Neural progenitor cell (in vitro differentiated cells): ENCODE measurements around the gene GFOD2. TPM values are rescaled to one million over a fixed set of nuclear protein-coding genes. Genes with fewer than 3 reads are reported as not detected.

Experiments
- DNase-seq: peaks from one replicate; pipeline ENCODE4 v3.0.0-alpha.2; 2016; ENCODE audit warnings: low spot score
- H2AFZ ChIP-seq: fragments of 200-600 bp; sonication (generic); replicated peaks from 2 replicates; pipeline ENCODE4 v1.6.1; 2016; ENCODE audit warnings: antibody characterized with exemption
- H3F3A ChIP-seq: fragments of 200-600 bp; sonication (generic); 2 replicates; pipeline ENCODE4 v1.6.1; 2016; ENCODE audit warnings: antibody characterized with exemption, low read depth
- H3K27ac ChIP-seq: fragments of 200-600 bp; sonication (generic); 2 replicates; pipeline ENCODE4 v1.5.1; 2016; ENCODE audit warnings: mild to moderate bottlenecking
- H3K27me3 ChIP-seq: fragments of 200-600 bp; sonication (generic); 2 replicates; pipeline ENCODE4 v1.6.1; 2016; ENCODE audit warnings: mild to moderate bottlenecking, moderate library complexity
- H3K36me3 ChIP-seq: fragments of 200-600 bp; sonication (generic); 2 replicates; pipeline ENCODE4 v1.5.1; 2016
- H3K4me1 ChIP-seq: fragments of 200-600 bp; sonication (generic); 2 replicates; pipeline ENCODE4 v1.6.1; 2016; ENCODE audit warnings: mixed run types
- H3K4me2 ChIP-seq: fragments of 200-600 bp; sonication (generic); 2 replicates; pipeline ENCODE4 v1.6.1; 2016
- H3K4me3 ChIP-seq: fragments of 200-600 bp; sonication (generic); 2 replicates; pipeline ENCODE4 v1.5.1; 2016
- H3K79me2 ChIP-seq: fragments of 200-600 bp; sonication (generic); 2 replicates; pipeline ENCODE4 v1.6.1; 2016; ENCODE audit warnings: low read depth
- H3K9ac ChIP-seq: fragments of 200-600 bp; sonication (generic); 2 replicates; pipeline ENCODE4 v1.6.1; 2016
- H3K9me3 ChIP-seq: fragments of 200-600 bp; sonication (generic); 2 replicates; pipeline ENCODE4 v1.5.1; 2016; ENCODE audit warnings: low read depth
- H4K20me1 ChIP-seq: fragments of 200-600 bp; sonication (generic); 2 replicates; pipeline ENCODE4 v1.6.1; 2016; ENCODE audit warnings: low read depth
- H3K27ac Mint-ChIP-seq: 3 replicates; pipeline ENCODE4 v1.8.0; 2021; ENCODE audit warnings: mixed read lengths
- H3K27me3 Mint-ChIP-seq: 2 replicates; pipeline ENCODE4 v1.8.0; 2022; ENCODE audit warnings: low read depth, mild to moderate bottlenecking, inconsistent platforms, moderate library complexity, mixed read lengths; ENCODE audit not compliant: insufficient read depth
- H3K36me3 Mint-ChIP-seq: 3 replicates; pipeline ENCODE4 v1.8.0; 2021; ENCODE audit warnings: mixed read lengths
- H3K4me1 Mint-ChIP-seq: 3 replicates; pipeline ENCODE4 v1.8.0; 2021; ENCODE audit warnings: mixed read lengths
- H3K4me3 Mint-ChIP-seq: 3 replicates; pipeline ENCODE4 v1.8.0; 2021; ENCODE audit warnings: mild to moderate bottlenecking, moderate library complexity, mixed read lengths
- H3K9me3 Mint-ChIP-seq: 3 replicates; pipeline ENCODE4 v1.8.0; 2020; ENCODE audit warnings: mixed read lengths
- EZH2 ChIP-seq: fragments of 200-600 bp; sonication (generic); IDR thresholded peaks from 2 replicates; pipeline ENCODE4 v1.6.1; 2017; ENCODE audit warnings: antibody characterized with exemption, mild to moderate bottlenecking, moderate library complexity
- EZH2phosphoT487 ChIP-seq: fragments of 200-600 bp; sonication (generic); IDR thresholded peaks from 2 replicates; pipeline ENCODE4 v1.6.1; 2017; ENCODE audit warnings: antibody characterized with exemption
- total RNA-seq: library from RNA; depleted of rRNA; stranded (reverse); fragments of >200 nt; gene quantifications from 2 replicates; pipeline ENCODE4 v1.2.3, GENCODE V29; 2015; ENCODE audit warnings: low replicate concordance
- TF ChIP-seq, protein P1 (sequence below): fragments of 200-600 bp; sonication (generic); IDR thresholded peaks from 2 replicates; pipeline ENCODE4 v1.5.1; 2017; ENCODE audit warnings: antibody characterized with exemption, mild to moderate bottlenecking

Gene GFOD2
- total RNA-seq, 1 donor from 2014 or later: 13.2 TPM

DNA sequence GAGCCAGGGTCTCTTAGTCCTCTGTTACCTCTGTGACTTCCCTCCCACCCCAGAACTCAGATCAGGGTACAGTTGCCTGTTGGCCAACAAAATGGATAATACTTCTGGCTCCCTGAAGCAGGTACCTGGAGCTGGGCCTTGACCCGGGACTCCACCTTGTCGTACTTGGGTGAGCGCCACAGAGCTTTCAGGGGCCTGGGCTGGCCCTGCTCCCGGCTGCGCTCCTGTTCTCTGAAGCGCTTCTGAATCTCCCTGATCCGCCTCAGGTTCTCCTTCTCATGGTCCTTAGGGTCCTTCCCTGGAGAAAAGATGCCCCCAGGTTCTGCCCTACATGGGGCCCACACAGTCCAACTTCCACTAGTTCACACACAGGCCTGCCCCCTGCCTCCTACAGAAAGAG lies 54.2 kb downstream of the GFOD2 start:
- Mint-ChIP-seq H3K36me3 (peaks cover 10% of the 10 kb centered on the region), H3K4me3 (peak overlapping the region; percentile 85), H3K27me3 (peaks cover 6% of the 10 kb centered on the region), H3K27ac (no peak overlapping the region), H3K4me1 (peaks cover 32% of the 10 kb centered on the region), H3K9me3 (no peaks in the 10 kb centered on the region)
- no peak overlapping the region for H2AFZ ChIP-seq
- H3K9me3 ChIP-seq: no peaks in the 10 kb centered on the region
- TF ChIP-seq EZH2 (no peak), EZH2phosphoT487 (no peak)
- TF ChIP-seq, protein P1, sequence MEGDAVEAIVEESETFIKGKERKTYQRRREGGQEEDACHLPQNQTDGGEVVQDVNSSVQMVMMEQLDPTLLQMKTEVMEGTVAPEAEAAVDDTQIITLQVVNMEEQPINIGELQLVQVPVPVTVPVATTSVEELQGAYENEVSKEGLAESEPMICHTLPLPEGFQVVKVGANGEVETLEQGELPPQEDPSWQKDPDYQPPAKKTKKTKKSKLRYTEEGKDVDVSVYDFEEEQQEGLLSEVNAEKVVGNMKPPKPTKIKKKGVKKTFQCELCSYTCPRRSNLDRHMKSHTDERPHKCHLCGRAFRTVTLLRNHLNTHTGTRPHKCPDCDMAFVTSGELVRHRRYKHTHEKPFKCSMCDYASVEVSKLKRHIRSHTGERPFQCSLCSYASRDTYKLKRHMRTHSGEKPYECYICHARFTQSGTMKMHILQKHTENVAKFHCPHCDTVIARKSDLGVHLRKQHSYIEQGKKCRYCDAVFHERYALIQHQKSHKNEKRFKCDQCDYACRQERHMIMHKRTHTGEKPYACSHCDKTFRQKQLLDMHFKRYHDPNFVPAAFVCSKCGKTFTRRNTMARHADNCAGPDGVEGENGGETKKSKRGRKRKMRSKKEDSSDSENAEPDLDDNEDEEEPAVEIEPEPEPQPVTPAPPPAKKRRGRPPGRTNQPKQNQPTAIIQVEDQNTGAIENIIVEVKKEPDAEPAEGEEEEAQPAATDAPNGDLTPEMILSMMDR: no peak
- no peak overlapping the region for H3K4me2 ChIP-seq
- H3K36me3 ChIP-seq: no peaks in the 10 kb centered on the region
- H3K4me3 ChIP-seq: no peak overlapping the region
- H3K9ac ChIP-seq: no peak overlapping the region
- no peak overlapping the region for H3K27ac ChIP-seq
- H3K4me1 ChIP-seq: peaks cover 18% of the 10 kb centered on the region
- peaks cover 38% of the 10 kb centered on the region for H3F3A ChIP-seq
- H3K27me3 ChIP-seq: peaks cover 8% of the 10 kb centered on the region
- no peak for DNase-seq
- H4K20me1 ChIP-seq: peaks cover 57% of the 10 kb centered on the region
- no peaks in the 10 kb centered on the region for H3K79me2 ChIP-seq

DNA sequence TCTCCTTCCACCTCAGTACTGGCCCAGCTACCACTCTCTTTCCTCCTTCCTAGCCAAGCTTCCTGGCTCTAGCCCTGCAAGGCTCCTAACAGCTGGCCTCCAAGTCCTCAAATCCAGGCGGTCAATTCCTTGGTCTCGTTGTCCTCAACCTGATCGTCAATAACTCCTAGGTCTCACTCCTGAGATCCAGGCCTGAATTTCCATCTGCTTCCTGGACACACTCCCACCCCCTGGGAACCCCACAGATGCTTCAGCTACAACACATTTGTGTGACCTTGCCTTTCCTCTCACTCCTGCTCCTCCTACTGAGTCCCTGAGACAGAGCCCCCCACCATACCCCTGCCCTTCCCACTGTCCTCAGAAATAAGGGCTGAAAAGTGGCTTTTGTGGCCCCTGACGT lies 54.9 kb downstream of the GFOD2 start:
- H3K36me3 ChIP-seq: no peaks in the 10 kb centered on the region
- H3K27ac Mint-ChIP-seq: peak overlapping the region; percentile 7
- H3K4me1 ChIP-seq: peaks cover 20% of the 10 kb centered on the region
- H3K4me2 ChIP-seq: no peak overlapping the region
- H3K4me1 Mint-ChIP-seq: peaks cover 32% of the 10 kb centered on the region
- TF ChIP-seq, protein P1: no peak
- TF ChIP-seq EZH2phosphoT487 (no peak), EZH2 (no peak)
- H4K20me1 ChIP-seq: peaks cover 60% of the 10 kb centered on the region
- peaks cover 2% of the 10 kb centered on the region for H3K79me2 ChIP-seq
- H3K9me3 ChIP-seq: no peaks in the 10 kb centered on the region
- H3K9me3 Mint-ChIP-seq: no peaks in the 10 kb centered on the region
- DNase-seq: no peak
- peaks cover 38% of the 10 kb centered on the region for H3F3A ChIP-seq
- H2AFZ ChIP-seq: no peak overlapping the region
- peaks cover 8% of the 10 kb centered on the region for H3K27me3 ChIP-seq
- H3K4me3 ChIP-seq: no peak overlapping the region
- H3K9ac ChIP-seq: no peak overlapping the region
- H3K4me3 Mint-ChIP-seq: peak overlapping the region; percentile 69
- H3K36me3 Mint-ChIP-seq: peaks cover 10% of the 10 kb centered on the region
- no peak overlapping the region for H3K27ac ChIP-seq
- peaks cover 4% of the 10 kb centered on the region for H3K27me3 Mint-ChIP-seq

DNA sequence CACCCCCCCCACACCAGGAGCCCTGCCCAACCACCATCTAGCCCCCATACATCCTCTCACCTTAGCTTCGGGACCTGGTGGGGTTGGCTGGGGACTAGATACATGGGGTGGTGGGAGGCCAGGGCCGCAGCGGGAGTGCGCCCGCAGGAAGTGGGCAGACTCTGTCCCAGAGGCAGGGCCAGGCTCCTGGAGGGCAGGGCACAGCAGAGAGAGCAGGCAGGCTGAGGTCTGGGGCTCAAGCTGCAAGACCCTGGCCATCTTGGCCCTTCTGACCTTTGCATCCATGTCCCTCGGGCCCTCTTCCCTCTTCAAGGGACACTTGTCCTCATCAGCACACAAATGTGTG lies 55.3 kb downstream of the GFOD2 start:
- peak overlapping the region; percentile 69 for H3K4me3 Mint-ChIP-seq
- H3K4me2 ChIP-seq: no peak overlapping the region
- peaks cover 38% of the 10 kb centered on the region for H3F3A ChIP-seq
- no peaks in the 10 kb centered on the region for H3K9me3 ChIP-seq
- H3K9ac ChIP-seq: no peak overlapping the region
- H2AFZ ChIP-seq: no peak overlapping the region
- H3K4me3 ChIP-seq: no peak overlapping the region
- peaks cover 64% of the 10 kb centered on the region for H4K20me1 ChIP-seq
- H3K27ac ChIP-seq: no peak overlapping the region
- H3K79me2 ChIP-seq: peaks cover 6% of the 10 kb centered on the region
- H3K4me1 ChIP-seq: peaks cover 22% of the 10 kb centered on the region
- no peak for DNase-seq
- H3K36me3 Mint-ChIP-seq: peaks cover 10% of the 10 kb centered on the region
- H3K27ac Mint-ChIP-seq: no peak overlapping the region
- H3K9me3 Mint-ChIP-seq: no peaks in the 10 kb centered on the region
- H3K4me1 Mint-ChIP-seq: peaks cover 31% of the 10 kb centered on the region
- peaks cover 8% of the 10 kb centered on the region for H3K27me3 ChIP-seq
- H3K27me3 Mint-ChIP-seq: peaks cover 4% of the 10 kb centered on the region
- H3K36me3 ChIP-seq: no peaks in the 10 kb centered on the region
- TF ChIP-seq EZH2 (no peak), EZH2phosphoT487 (no peak)
- TF ChIP-seq, protein P1: no peak
